Endothelial cell of umbilical vein (primary cell): Measurements from ENCODE around the gene PLXNA4. TPM values are rescaled to one million over a fixed set of nuclear protein-coding genes. Genes with fewer than 3 reads are reported as not detected.

Source experiments
- BruUV-seq: library from RNA; stranded (reverse); fragments of 400-500 nt; replicated peaks from 2 replicates; lab custom pipeline; 2021; lab: Mats Ljungman, UMichigan
- CTCF ChIA-PET: fragments of 300-600, 350-600 bp; sonication (Branson Sonifier 250); formaldehyde crosslinking; loops from one replicate; lab custom pipeline; 2021; ENCODE audit warnings: antibody characterized with exemption, inconsistent platforms; lab: Charles Lee
- POLR2A ChIA-PET: fragments of 300-600, 350-600 bp; sonication (Branson Sonifier 250); formaldehyde crosslinking; loops from one replicate; lab custom pipeline; 2021; ENCODE audit warnings: antibody characterized with exemption, inconsistent platforms; lab: Charles Lee
- DNase-seq: peaks from one replicate; pipeline ENCODE4 v3.0.0-alpha.2; 2011; ENCODE audit warnings: low read depth, low spot score
- FAIRE-seq: peaks from 2 replicates; lab custom pipeline; 2011; peaks lifted over from hg19 to GRCh38; lab: Jason Lieb, UNC
- H2AFZ ChIP-seq: 2 replicates; pipeline ENCODE4 v1.6.0; 2012; ENCODE audit warnings: low read depth, low read length, control low read depth, inconsistent platforms
- H3K27ac ChIP-seq: 2 replicates; pipeline ENCODE4 v1.5.1; 2011; ENCODE audit warnings: low read depth, mild to moderate bottlenecking, control low read depth, low read length, moderate library complexity; ENCODE audit not compliant: insufficient read depth
- H3K27me3 ChIP-seq, 2 experiments: 2 replicates each; pipeline versions ENCODE4 v1.6.0 to v1.6.1; 2011; ENCODE audit warnings: low read length in 2 of 2, mixed read lengths in 1 of 2; ENCODE audit not compliant: control insufficient read depth in 2 of 2, insufficient read depth in 2 of 2
- H3K36me3 ChIP-seq, 2 experiments: 2 replicates in 1 of 2; 3 replicates in 1 of 2; pipeline ENCODE4 v1.5.1; 2011; ENCODE audit warnings: low read length in 2 of 2, mild to moderate bottlenecking in 1 of 2, moderate library complexity in 1 of 2; ENCODE audit not compliant: control insufficient read depth in 2 of 2, insufficient read depth in 2 of 2; ENCODE audit errors: extremely low read depth in 1 of 2
- H3K4me1 ChIP-seq: 3 replicates; pipeline ENCODE4 v1.5.1; 2011; ENCODE audit warnings: mild to moderate bottlenecking, low read length; ENCODE audit not compliant: control insufficient read depth, insufficient read depth; ENCODE audit errors: extremely low read depth
- H3K4me2 ChIP-seq: 2 replicates; pipeline ENCODE4 v1.6.1; 2011; ENCODE audit warnings: low read length, control low read depth, mixed read lengths; ENCODE audit not compliant: insufficient read depth
- H3K4me3 ChIP-seq, 3 experiments: fragments of 200-600 bp in 1 of 3; sonication (generic), shearing (Covaris generic) in 1 of 3; replicated peaks in 1 of 3; 2 replicates each; pipeline ENCODE4 v1.5.1; 2011 to 2016; ENCODE audit warnings: control low read depth in 3 of 3, low read length in 3 of 3, mild to moderate bottlenecking in 2 of 3, inconsistent platforms in 1 of 3, low read depth in 1 of 3, moderate library complexity in 1 of 3; ENCODE audit not compliant: insufficient read depth in 1 of 3
- H3K79me2 ChIP-seq: 2 replicates; pipeline ENCODE4 v1.6.0; 2012; ENCODE audit warnings: low read length, inconsistent platforms; ENCODE audit not compliant: control insufficient read depth, insufficient read depth
- H3K9ac ChIP-seq: replicated peaks from 2 replicates; pipeline ENCODE3; 2011; ENCODE audit warnings: low read length, control low read depth; ENCODE audit not compliant: insufficient read depth; ENCODE audit errors: extremely low read depth
- H3K9me1 ChIP-seq: replicated peaks from 3 replicates; pipeline ENCODE4 v1.6.0; 2011; ENCODE audit warnings: mild to moderate bottlenecking, low read length; ENCODE audit not compliant: control insufficient read depth, insufficient read depth; ENCODE audit errors: extremely low read depth
- H3K9me3 ChIP-seq: replicated peaks from 2 replicates; pipeline ENCODE4 v1.5.1; 2012; ENCODE audit warnings: low read length, inconsistent platforms; ENCODE audit not compliant: control insufficient read depth, insufficient read depth
- H4K20me1 ChIP-seq: replicated peaks from 2 replicates; pipeline ENCODE3; 2011; ENCODE audit warnings: mild to moderate bottlenecking, low read length; ENCODE audit not compliant: control insufficient read depth, insufficient read depth; ENCODE audit errors: extremely low read depth
- CTCF ChIP-seq, 2 donors: IDR thresholded peaks; 1 replicate in 1 of 2; 2 replicates in 1 of 2; pipeline ENCODE4 v1.5.1; 2011; ENCODE audit warnings: low read length in 2 of 2, mild to moderate bottlenecking in 2 of 2, moderate library complexity in 2 of 2, control low read depth in 1 of 2, inconsistent platforms in 1 of 2, low read depth in 1 of 2; ENCODE audit not compliant: insufficient read depth in 1 of 2; ENCODE audit errors: extremely low read depth in 1 of 2
- EZH2 ChIP-seq: IDR thresholded peaks from 2 replicates; pipeline ENCODE4 v1.6.1; 2012; ENCODE audit warnings: borderline replicate concordance, low read depth, mild to moderate bottlenecking, moderate library complexity, low read length, inconsistent platforms; ENCODE audit not compliant: severe bottlenecking
- FOS ChIP-seq: IDR thresholded peaks from 2 replicates; pipeline ENCODE4 v1.6.1; 2011; ENCODE audit warnings: mild to moderate bottlenecking, low read length, moderate library complexity, borderline replicate concordance; ENCODE audit not compliant: insufficient read depth
- GATA2 ChIP-seq: IDR thresholded peaks from 2 replicates; pipeline ENCODE4 v1.7.0; 2011; ENCODE audit warnings: low read depth, mild to moderate bottlenecking, moderate library complexity, mixed read lengths, low read length; ENCODE audit not compliant: insufficient read length, insufficient read depth
- JUN ChIP-seq: IDR thresholded peaks from 2 replicates; pipeline ENCODE4 v1.6.1; 2011; ENCODE audit warnings: borderline replicate concordance, low read depth; ENCODE audit not compliant: insufficient read length, insufficient read depth
- MAX ChIP-seq: IDR thresholded peaks from 2 replicates; pipeline ENCODE4 v1.6.1; 2011; ENCODE audit not compliant: insufficient read depth, insufficient read length
- MYC ChIP-seq: IDR thresholded peaks from one replicate; pipeline ENCODE4 v1.6.1; 2011; ENCODE audit warnings: mild to moderate bottlenecking, low read depth, low read length
- POLR2A ChIP-seq: IDR thresholded peaks from 2 replicates; pipeline ENCODE4 v1.6.1; 2012; ENCODE audit warnings: low read depth, mild to moderate bottlenecking, control low read depth, low read length
- POLR2AphosphoS5 ChIP-seq: IDR thresholded peaks from 2 replicates; pipeline ENCODE4 v1.6.1; 2012; ENCODE audit warnings: low read depth, mild to moderate bottlenecking, control low read depth, low read length, moderate library complexity; ENCODE audit not compliant: insufficient read depth
- dilution Hi-C: fragments of 300-500 bp; cut with MboI; formaldehyde crosslinking; loops from one replicate; pipeline ENCODE4 v1.15.0; 2019; ENCODE audit warnings: low sequenced_read_pairs; ENCODE audit not compliant: extremely low pct_ligation_motif_present
- intact Hi-C: fragments of 100-400 bp; cut with micrococcal nuclease; formaldehyde crosslinking; loops from one replicate; pipeline ENCODE4 v1.10.0; 2022
- polyA plus RNA-seq, 4 experiments: library from polyadenylated mRNA; depleted of rRNA in 3 of 4; stranded (reverse) in 3 of 4; unstranded in 1 of 4; fragments of >200 nt; gene quantifications; 2 replicates each; pipeline versions ENCODE4 v1.2.1 to v1.2.3, GENCODE V29; 2011 to 2012; ENCODE audit warnings: missing spikeins in 1 of 4
- total RNA-seq: library from RNA; stranded (reverse); gene quantifications from 2 replicates; pipeline ENCODE4 v1.2.3, GENCODE V29; 2021

PLXNA4 gene
- total and polyA plus RNA-seq, 2 donors (not counting 3 experiments of a cell fraction or from before 2014, with no cell fraction given) = 12.1 to 20.4 TPM

GRCh38 chr7:132576721-132577085, 433 bp upstream of the PLXNA4 start:
- no peaks in the 10 kb centered on the region for H3K9me1 ChIP-seq
- H3K79me2 ChIP-seq = peaks cover 16% of the 10 kb centered on the region
- peak overlapping the region; percentile 27 to 73 (median 73) for H3K4me3 ChIP-seq
- H2AFZ ChIP-seq = peak overlapping the region; percentile 42
- no peaks in the 10 kb centered on the region for H3K27me3 ChIP-seq
- no peaks in the 10 kb centered on the region for H3K36me3 ChIP-seq
- ChIA-PET POLR2A (interaction anchor here (0.8 kb wide), 1 partner anchor 258 kb away, joined by 4 read pairs; no protein-coding TSS in a partner anchor), CTCF (interaction anchor here (0.7 to 11.8 kb wide), 20 partner anchors 14 to 858 kb away, joined by 3 to 268 read pairs (median 5); no protein-coding TSS in a partner anchor)
- BruUV-seq = no TSS peak
- H3K9me3 ChIP-seq = no peaks in the 10 kb centered on the region
- H4K20me1 ChIP-seq = no peaks in the 10 kb centered on the region
- H3K4me1 ChIP-seq = peaks cover 46% of the 10 kb centered on the region
- dilution Hi-C loops (no loop called here), intact Hi-C loops (loop anchor here (10.0 kb wide), 2 partner anchors 512 to 858 kb away; no protein-coding TSS in a partner anchor)
- TF ChIP-seq POLR2A (no peak), FOS (no peak)
- peak overlapping the region; percentile 84 for H3K4me2 ChIP-seq
- DNase-seq = no peak
- H3K27ac ChIP-seq = no peak overlapping the region
- no peak for FAIRE-seq
- H3K9ac ChIP-seq = peak overlapping the region; percentile 48

- Histone ChIP-seq H3K9me3 (no peaks in the 10 kb centered on the region), H3K79me2 (peaks cover 16% of the 10 kb centered on the region), H3K9me1 (no peaks in the 10 kb centered on the region), H3K4me1 (peaks cover 54% of the 10 kb centered on the region), H2AFZ (peak overlapping the region; percentile 83), H4K20me1 (no peaks in the 10 kb centered on the region), H3K4me2 (peak overlapping the region; percentile 84), H3K36me3 (no peaks in the 10 kb centered on the region), H3K4me3 (peak overlapping the region; percentile 34 to 73 (median 73)), H3K27me3 (no peaks in the 10 kb centered on the region), H3K27ac (peak overlapping the region; percentile 7), H3K9ac (peak overlapping the region; percentile 48)
- ChIA-PET POLR2A (no interaction called here), CTCF (interaction anchor here (0.8 to 11.8 kb wide), 7 partner anchors 73 to 630 kb away, joined by 3 to 268 read pairs (median 7); no protein-coding TSS in a partner anchor)
- TF ChIP-seq EZH2 (peak; percentile 22), POLR2AphosphoS5 (no peak), POLR2A (no peak), FOS (no peak), CTCF (IDR thresholded peaks at IDR 0.05; ENCODE audit: extremely low read depth in 1 of 2, insufficient read depth in 1 of 2, low read depth in 1 of 2, low read length in 2 of 2) (peak in 1 of 2 donors; percentile 44), MYC (no peak), JUN (no peak), GATA2 (no peak), MAX (no peak)
- dilution Hi-C loops = no loop called here
- intact Hi-C loops = loop anchor here (1.0 to 10.0 kb wide), 3 partner anchors 73 to 859 kb away; no protein-coding TSS in a partner anchor
- DNase-seq (peak; percentile 71), FAIRE-seq (peak; percentile 92)
- BruUV-seq = TSS peak; percentile 12
These were observed 770 bp downstream of the PLXNA4 start for GRCh38 chr7:132575419-132575981.
